Measurements from ENCODE around the gene DPF3.

GRCh38 chr14:72722201-72722785 is 171.6 kb downstream of the DPF3 start:
- TF ChIP-seq EZH2phosphoT487 (IDR thresholded peaks at IDR 0.05; ENCODE audit: low read length) (no peak), CTCF (IDR thresholded peaks at IDR 0.05; ENCODE audit: low read length) (no peak), EZH2 (optimal IDR thresholded peaks at IDR 0.05; ENCODE audit: low read depth, low read length) (no peak)
